PFSK-1 (cell line): ENCODE data around the gene PHLDA3.

Experiments used
- FOXP2 ChIP-seq: optimal IDR thresholded peaks from 2 replicates; pipeline ENCODE3; 2011; ENCODE audit warnings: borderline replicate concordance, control low read depth, inconsistent platforms; ENCODE audit not compliant: insufficient read depth; ENCODE audit errors: extremely low read length, extremely low read depth
- POLR2AphosphoS5 ChIP-seq: IDR thresholded peaks from 2 replicates; pipeline ENCODE4 v1.6.1; 2012; ENCODE audit warnings: low read depth, mild to moderate bottlenecking, control low read depth, low read length, moderate library complexity
- SIN3A ChIP-seq: IDR thresholded peaks from 2 replicates; pipeline ENCODE4 v1.6.1; 2012; ENCODE audit warnings: mild to moderate bottlenecking, low read length, moderate library complexity, borderline replicate concordance; ENCODE audit not compliant: insufficient read depth
- TAF1 ChIP-seq: IDR thresholded peaks from 2 replicates; pipeline ENCODE4 v1.6.1; 2012; ENCODE audit warnings: low read length, control low read depth, borderline replicate concordance; ENCODE audit not compliant: insufficient read depth
- TF ChIP-seq, protein P1 (sequence below), 2 experiments: IDR thresholded peaks; 2 replicates each; pipeline versions ENCODE4 v1.6.1 to v1.8.0; 2011 to 2012; ENCODE audit warnings: low read depth in 2 of 2, low read length in 2 of 2, control low read depth in 1 of 2, inconsistent platforms in 1 of 2, mild to moderate bottlenecking in 1 of 2, moderate library complexity in 1 of 2; ENCODE audit not compliant: insufficient read depth in 1 of 2

The PHLDA3 gene

DNA sequence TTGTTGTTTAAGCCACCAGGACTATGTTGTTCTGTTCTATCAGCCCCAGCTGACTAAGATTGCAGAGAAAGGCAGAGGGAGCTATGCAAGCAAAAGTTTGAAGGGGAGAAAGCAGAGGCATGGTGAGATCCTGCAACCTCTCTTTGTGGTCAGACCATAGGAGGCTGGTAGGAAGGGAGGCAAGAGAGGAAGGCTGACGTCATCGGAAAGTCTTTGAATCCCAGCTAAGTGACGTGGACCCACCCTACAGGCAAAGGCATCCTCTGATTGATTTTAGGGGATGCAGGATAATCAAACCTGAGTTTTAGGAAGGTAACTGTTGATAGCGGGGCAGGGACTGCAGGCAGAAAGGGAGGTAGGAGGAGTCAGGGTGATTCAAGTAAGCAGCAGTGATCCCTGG lies 24.2 kb downstream of the PHLDA3 start:
- TF ChIP-seq POLR2AphosphoS5 (no peak), FOXP2 (no peak), SIN3A (no peak), TAF1 (no peak)
- TF ChIP-seq, protein P1, sequence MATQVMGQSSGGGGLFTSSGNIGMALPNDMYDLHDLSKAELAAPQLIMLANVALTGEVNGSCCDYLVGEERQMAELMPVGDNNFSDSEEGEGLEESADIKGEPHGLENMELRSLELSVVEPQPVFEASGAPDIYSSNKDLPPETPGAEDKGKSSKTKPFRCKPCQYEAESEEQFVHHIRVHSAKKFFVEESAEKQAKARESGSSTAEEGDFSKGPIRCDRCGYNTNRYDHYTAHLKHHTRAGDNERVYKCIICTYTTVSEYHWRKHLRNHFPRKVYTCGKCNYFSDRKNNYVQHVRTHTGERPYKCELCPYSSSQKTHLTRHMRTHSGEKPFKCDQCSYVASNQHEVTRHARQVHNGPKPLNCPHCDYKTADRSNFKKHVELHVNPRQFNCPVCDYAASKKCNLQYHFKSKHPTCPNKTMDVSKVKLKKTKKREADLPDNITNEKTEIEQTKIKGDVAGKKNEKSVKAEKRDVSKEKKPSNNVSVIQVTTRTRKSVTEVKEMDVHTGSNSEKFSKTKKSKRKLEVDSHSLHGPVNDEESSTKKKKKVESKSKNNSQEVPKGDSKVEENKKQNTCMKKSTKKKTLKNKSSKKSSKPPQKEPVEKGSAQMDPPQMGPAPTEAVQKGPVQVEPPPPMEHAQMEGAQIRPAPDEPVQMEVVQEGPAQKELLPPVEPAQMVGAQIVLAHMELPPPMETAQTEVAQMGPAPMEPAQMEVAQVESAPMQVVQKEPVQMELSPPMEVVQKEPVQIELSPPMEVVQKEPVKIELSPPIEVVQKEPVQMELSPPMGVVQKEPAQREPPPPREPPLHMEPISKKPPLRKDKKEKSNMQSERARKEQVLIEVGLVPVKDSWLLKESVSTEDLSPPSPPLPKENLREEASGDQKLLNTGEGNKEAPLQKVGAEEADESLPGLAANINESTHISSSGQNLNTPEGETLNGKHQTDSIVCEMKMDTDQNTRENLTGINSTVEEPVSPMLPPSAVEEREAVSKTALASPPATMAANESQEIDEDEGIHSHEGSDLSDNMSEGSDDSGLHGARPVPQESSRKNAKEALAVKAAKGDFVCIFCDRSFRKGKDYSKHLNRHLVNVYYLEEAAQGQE (IDR thresholded peaks at IDR 0.05; ENCODE audit: insufficient read depth in 1 of 2, low read depth in 2 of 2, low read length in 2 of 2) = no peak

DNA sequence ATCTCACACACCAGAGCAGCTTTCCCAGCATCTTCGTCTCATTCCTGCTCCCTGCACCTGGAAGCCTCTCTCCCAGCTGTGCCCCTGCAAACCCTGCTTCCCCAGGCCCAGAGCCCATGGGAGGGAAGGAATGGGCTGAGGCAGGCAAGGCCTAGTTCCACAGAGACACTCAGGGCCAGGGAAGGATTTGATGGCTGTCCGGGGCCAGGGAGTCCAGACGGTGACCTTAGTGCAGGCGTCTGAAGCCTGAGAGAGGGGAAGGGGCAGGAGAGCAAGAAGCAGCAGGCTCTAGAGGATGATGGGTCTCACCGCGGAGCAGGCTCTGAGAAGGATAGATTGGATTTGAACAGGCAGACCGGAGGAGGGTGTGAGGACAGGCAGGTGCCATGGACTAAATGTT lies 25.2 kb downstream of the PHLDA3 start:
- TF ChIP-seq, protein P1 (IDR thresholded peaks at IDR 0.05; ENCODE audit: insufficient read depth in 1 of 2, low read depth in 2 of 2, low read length in 2 of 2) = no peak
- TF ChIP-seq SIN3A (no peak), POLR2AphosphoS5 (no peak), FOXP2 (no peak), TAF1 (no peak)

DNA sequence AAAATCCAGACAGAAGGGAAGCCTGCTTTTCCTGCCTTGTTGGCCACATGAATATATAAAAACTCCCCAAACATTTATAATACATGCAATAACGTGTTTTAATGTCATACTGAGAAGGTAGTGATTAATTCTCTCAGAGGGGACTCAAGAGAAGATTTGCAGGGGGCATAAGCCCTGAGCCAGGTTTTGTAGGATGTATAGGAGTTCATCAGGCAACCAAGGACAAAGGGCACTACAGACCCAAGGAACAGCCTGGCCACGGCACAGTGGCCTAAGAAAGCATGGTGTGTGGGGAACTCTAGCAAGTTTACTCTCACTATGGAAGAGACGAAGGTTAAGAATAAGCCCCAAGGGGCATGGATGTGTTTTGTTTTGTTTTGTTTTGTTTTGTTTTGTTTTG lies 32.0 kb downstream of the PHLDA3 start:
- TF ChIP-seq FOXP2 (no peak), SIN3A (no peak), POLR2AphosphoS5 (no peak)
- TF ChIP-seq, protein P1 (IDR thresholded peaks at IDR 0.05; ENCODE audit: insufficient read depth in 1 of 2, low read depth in 2 of 2, low read length in 2 of 2) = no peak

DNA sequence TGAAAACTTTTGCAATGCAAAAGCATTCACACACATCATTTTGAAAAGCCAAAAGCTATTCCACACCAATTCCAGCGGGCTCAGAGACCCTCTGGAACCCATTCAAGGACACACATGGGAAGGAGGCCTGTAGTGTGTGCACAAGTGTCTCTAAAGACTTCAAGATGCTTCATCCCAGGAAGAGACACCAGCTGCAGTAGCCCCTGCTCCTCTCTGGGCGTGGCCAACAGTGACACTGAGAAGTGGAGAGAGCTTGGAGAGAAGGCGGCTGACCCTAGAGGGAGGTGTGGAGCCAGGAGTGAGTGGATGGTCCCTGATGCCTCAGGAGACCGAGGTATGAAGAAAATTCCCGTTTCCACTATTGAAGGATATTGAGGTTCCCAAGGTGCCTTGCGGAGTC lies 32.6 kb downstream of the PHLDA3 start:
- TF ChIP-seq TAF1 (no peak), SIN3A (no peak), POLR2AphosphoS5 (no peak), FOXP2 (no peak)
- TF ChIP-seq, protein P1 (IDR thresholded peaks at IDR 0.05; ENCODE audit: insufficient read depth in 1 of 2, low read depth in 2 of 2, low read length in 2 of 2) = no peak

DNA sequence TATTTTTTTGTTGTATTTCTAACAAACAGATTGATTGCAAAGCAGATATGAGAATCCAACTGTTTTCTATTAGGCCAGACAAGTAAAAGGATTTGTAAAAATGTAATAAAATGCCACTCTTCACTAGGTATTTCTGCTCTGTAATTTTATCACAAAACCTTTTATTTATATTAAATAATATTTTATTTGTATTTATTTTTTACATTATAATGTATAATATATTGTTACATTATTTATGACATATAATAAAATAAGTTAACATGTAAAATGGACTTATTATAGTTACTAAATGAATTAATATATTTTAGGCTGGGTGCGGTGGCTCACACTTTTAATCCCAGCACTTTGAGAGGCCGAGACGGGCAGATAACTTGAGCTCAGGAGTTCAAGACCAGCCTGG lies 34.7 kb downstream of the PHLDA3 start:
- TF ChIP-seq SIN3A = no peak
- TF ChIP-seq, protein P1 (IDR thresholded peaks at IDR 0.05; ENCODE audit: insufficient read depth in 1 of 2, low read depth in 2 of 2, low read length in 2 of 2) = no peak
- no peak for TF ChIP-seq TAF1
- TF ChIP-seq POLR2AphosphoS5 = no peak
- no peak for TF ChIP-seq FOXP2
